Fibroblast of lung (primary cell): ENCODE data around the gene ENKD1. TPM values are rescaled to one million over a fixed set of nuclear protein-coding genes. Genes with fewer than 3 reads are reported as not detected.

Experiments used
- DNase-seq, 2 donors: peaks; one replicate each; pipeline versions ENCODE4 v3.0.0 to v3.0.0-alpha.2; 2010; ENCODE audit warnings: low read depth in 2 of 2
- H2AFZ ChIP-seq: 2 replicates; pipeline ENCODE4 v1.5.1; 2012; ENCODE audit warnings: low read length, control low read depth, inconsistent platforms
- H3K27ac ChIP-seq: 2 replicates; pipeline ENCODE4 v1.5.1; 2011; ENCODE audit warnings: low read length, control low read depth; ENCODE audit not compliant: insufficient read depth
- H3K27me3 ChIP-seq: 2 replicates; pipeline ENCODE4 v1.5.1; 2011; ENCODE audit warnings: mild to moderate bottlenecking, low read length; ENCODE audit not compliant: control insufficient read depth, insufficient read depth
- H3K36me3 ChIP-seq: 2 replicates; pipeline ENCODE4 v1.5.1; 2011; ENCODE audit warnings: low read length; ENCODE audit not compliant: control insufficient read depth, insufficient read depth
- H3K4me1 ChIP-seq: 2 replicates; pipeline ENCODE4 v1.5.1; 2011; ENCODE audit warnings: low read length; ENCODE audit not compliant: control insufficient read depth, insufficient read depth; ENCODE audit errors: extremely low read depth
- H3K4me2 ChIP-seq: 2 replicates; pipeline ENCODE4 v1.5.1; 2011; ENCODE audit warnings: low read length, control low read depth; ENCODE audit not compliant: insufficient read depth; ENCODE audit errors: extremely low read depth
- H3K4me3 ChIP-seq, 4 experiments: fragments of 200-600 bp in 1 of 4; sonication (generic) in 1 of 4; replicated peaks in 1 of 4; 2 replicates each; pipeline ENCODE4 v1.5.1; 2011 to 2016; ENCODE audit warnings: low read length in 4 of 4, low read depth in 3 of 4, mild to moderate bottlenecking in 3 of 4, control low read depth in 2 of 4, inconsistent platforms in 1 of 4, mixed read lengths in 1 of 4; ENCODE audit not compliant: insufficient read depth in 1 of 4; ENCODE audit errors: control extremely low read depth in 1 of 4
- H3K79me2 ChIP-seq: 2 replicates; pipeline ENCODE4 v1.5.1; 2012; ENCODE audit warnings: mild to moderate bottlenecking, low read length, inconsistent platforms; ENCODE audit not compliant: control insufficient read depth, insufficient read depth
- H3K9ac ChIP-seq: 2 replicates; pipeline ENCODE4 v1.5.1; 2011; ENCODE audit warnings: mild to moderate bottlenecking, low read length, control low read depth; ENCODE audit not compliant: insufficient read depth
- H3K9me3 ChIP-seq: 2 replicates; pipeline ENCODE4 v1.5.1; 2012; ENCODE audit warnings: low read depth, low read length; ENCODE audit not compliant: control insufficient read depth, insufficient read depth
- H4K20me1 ChIP-seq: 2 replicates; pipeline ENCODE4 v1.5.1; 2011; ENCODE audit warnings: low read length; ENCODE audit not compliant: control insufficient read depth, insufficient read depth; ENCODE audit errors: extremely low read depth
- EZH2 ChIP-seq: IDR thresholded peaks from 2 replicates; pipeline ENCODE4 v1.5.1; 2012; ENCODE audit warnings: low read length, control low read depth, mild to moderate bottlenecking; ENCODE audit errors: missing control alignments
- polyA plus RNA-seq, 2 donors: library from polyadenylated mRNA; depleted of rRNA in 1 of 2; stranded (reverse) in 1 of 2; unstranded in 1 of 2; fragments of >200 nt; gene quantifications; 2 replicates each; pipeline ENCODE4 v1.2.1, GENCODE V29; 2011 to 2012; ENCODE audit warnings: missing spikeins in 1 of 2
- total RNA-seq: library from RNA; depleted of rRNA; stranded (reverse); fragments of >200 nt; gene quantifications from 2 replicates; pipeline ENCODE4 v1.2.1, GENCODE V29; 2014
- TF ChIP-seq, protein P1 (sequence below), 2 donors: IDR thresholded peaks in 1 of 2; conservative IDR thresholded peaks in 1 of 2; 1 replicate in 1 of 2; 2 replicates in 1 of 2; pipeline ENCODE4 v1.5.1; 2011 to 2012; ENCODE audit warnings: low read length in 2 of 2, control low read depth in 1 of 2, inconsistent platforms in 1 of 2, low read depth in 1 of 2, mild to moderate bottlenecking in 1 of 2

The ENKD1 gene
- total and polyA plus RNA-seq, 2 donors (not counting 1 experiment from before 2014, with no cell fraction given) = 3.2 to 17.8 TPM

DNA sequence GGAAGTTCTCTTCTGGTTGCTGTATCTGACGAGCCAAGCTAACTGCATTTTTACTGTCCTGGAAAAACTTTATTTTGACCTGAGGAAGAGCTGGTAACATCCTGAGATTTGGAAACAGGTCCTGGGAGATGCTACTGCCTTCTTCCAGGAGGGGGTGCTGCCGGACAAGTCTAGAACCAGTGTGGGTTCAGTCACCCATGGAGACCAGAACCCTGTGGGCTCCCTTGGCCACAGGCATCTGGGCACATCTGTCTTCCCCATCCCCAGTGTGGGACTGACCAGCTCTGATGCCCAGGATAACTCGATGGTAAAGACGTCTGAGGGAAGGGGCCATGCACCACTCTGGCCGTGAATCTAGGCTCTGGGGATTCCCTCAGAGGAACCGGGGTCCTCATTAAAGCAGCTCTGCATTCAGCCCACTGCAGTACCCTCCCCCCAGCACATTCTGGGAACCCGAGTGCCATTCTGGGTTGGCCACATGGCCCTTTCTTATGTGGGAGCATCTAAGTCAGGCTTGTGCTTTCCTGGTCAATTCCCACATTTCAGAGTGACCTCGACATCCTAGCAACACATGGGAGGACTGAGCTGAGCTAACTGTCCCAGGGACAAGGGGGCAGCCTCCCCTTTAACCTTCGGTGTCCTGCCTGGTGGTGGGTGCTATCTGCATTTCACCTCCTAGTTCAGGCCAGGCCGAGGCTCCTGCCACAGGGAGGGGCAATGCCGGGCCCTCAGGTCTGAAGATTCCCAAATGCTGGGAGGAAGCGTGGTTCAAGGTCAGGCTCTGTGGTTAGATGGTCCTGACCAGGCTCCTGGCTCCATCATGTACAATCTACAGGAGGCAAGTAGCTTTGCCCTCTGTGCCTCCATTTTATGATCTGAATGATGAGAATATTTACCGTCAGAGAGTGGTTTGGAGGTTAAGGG lies 6.5 kb upstream of the ENKD1 start:
- no peak overlapping the region for H2AFZ ChIP-seq
- H3K4me1 ChIP-seq = peaks cover 4% of the 10 kb centered on the region
- H3K9me3 ChIP-seq = no peaks in the 10 kb centered on the region
- no peak overlapping the region for H3K4me2 ChIP-seq
- H4K20me1 ChIP-seq = no peaks in the 10 kb centered on the region
- no peak overlapping the region for H3K4me3 ChIP-seq
- no peaks in the 10 kb centered on the region for H3K27me3 ChIP-seq
- no peak for TF ChIP-seq EZH2
- TF ChIP-seq, protein P1, sequence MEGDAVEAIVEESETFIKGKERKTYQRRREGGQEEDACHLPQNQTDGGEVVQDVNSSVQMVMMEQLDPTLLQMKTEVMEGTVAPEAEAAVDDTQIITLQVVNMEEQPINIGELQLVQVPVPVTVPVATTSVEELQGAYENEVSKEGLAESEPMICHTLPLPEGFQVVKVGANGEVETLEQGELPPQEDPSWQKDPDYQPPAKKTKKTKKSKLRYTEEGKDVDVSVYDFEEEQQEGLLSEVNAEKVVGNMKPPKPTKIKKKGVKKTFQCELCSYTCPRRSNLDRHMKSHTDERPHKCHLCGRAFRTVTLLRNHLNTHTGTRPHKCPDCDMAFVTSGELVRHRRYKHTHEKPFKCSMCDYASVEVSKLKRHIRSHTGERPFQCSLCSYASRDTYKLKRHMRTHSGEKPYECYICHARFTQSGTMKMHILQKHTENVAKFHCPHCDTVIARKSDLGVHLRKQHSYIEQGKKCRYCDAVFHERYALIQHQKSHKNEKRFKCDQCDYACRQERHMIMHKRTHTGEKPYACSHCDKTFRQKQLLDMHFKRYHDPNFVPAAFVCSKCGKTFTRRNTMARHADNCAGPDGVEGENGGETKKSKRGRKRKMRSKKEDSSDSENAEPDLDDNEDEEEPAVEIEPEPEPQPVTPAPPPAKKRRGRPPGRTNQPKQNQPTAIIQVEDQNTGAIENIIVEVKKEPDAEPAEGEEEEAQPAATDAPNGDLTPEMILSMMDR (conservative IDR thresholded peaks at IDR 0.05 in 1 of 2, IDR thresholded peaks at IDR 0.05 in 1 of 2; ENCODE audit: low read depth in 1 of 2, low read length in 2 of 2) = peak; percentile 73 to 87
- H3K27ac ChIP-seq = no peak overlapping the region
- peak; percentile 65 to 77 for DNase-seq
- no peaks in the 10 kb centered on the region for H3K79me2 ChIP-seq
- H3K9ac ChIP-seq = no peak overlapping the region
- peaks cover 2% of the 10 kb centered on the region for H3K36me3 ChIP-seq

DNA sequence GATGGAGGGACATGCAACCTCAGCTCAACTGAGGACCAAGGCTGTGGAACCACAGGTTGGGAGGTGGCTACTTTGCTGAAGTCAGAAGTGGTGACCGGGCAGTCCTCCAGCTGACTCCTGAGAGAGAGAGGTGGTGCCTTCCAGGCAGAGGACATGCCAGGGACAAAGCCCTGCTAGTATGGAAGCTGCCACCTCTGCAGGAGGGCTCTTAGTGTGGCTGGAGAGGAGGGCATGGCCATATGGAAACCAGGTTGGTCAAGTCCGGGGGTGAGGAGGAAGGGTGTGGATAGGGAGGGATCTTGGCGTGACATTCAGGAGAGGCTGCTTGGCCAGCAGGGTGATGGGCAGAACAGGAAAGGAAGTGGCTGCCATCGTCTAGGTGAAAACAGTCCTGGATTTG lies 5.8 kb upstream of the ENKD1 start:
- peaks cover 9% of the 10 kb centered on the region for H3K4me1 ChIP-seq
- DNase-seq = no peak
- no peaks in the 10 kb centered on the region for H3K27me3 ChIP-seq
- no peaks in the 10 kb centered on the region for H3K79me2 ChIP-seq
- no peaks in the 10 kb centered on the region for H4K20me1 ChIP-seq
- H3K36me3 ChIP-seq = peaks cover 2% of the 10 kb centered on the region
- no peak overlapping the region for H2AFZ ChIP-seq
- H3K9ac ChIP-seq = no peak overlapping the region
- no peak overlapping the region for H3K27ac ChIP-seq
- no peak overlapping the region for H3K4me2 ChIP-seq
- no peaks in the 10 kb centered on the region for H3K9me3 ChIP-seq
- TF ChIP-seq EZH2 = no peak
- no peak overlapping the region for H3K4me3 ChIP-seq

DNA sequence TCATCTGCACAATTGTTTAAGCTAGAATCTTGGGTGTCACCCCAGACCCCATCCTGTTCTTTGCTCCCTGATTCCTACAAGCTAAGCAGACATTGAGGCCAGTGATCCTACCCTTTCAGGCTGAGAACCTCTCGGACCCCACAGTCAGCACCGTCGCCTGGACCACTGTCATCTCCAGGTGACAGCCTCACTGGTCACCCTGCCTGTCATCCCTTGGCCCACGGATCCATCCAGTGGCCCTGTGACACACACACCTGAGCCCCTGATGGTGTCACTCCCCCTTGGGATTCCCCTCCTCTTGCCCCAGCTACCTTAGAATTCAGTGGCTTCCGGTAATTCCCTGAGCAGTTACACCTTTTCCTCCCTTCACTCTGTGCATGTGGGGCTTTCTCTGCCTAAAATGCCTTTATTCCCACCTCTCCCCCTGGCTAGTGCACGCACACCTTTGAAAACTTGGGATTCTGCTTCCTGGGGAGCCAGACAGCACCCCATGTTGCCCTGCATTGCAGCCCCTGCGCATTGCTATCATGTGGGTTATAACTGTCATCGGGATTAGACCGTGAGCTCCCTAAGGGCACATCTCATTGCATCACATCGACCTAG lies 3.0 kb upstream of the ENKD1 start:
- H2AFZ ChIP-seq = no peak overlapping the region
- no peak for TF ChIP-seq EZH2
- TF ChIP-seq, protein P1 (conservative IDR thresholded peaks at IDR 0.05 in 1 of 2, IDR thresholded peaks at IDR 0.05 in 1 of 2; ENCODE audit: low read depth in 1 of 2, low read length in 2 of 2) = no peak

More for the DNA sequence above, 3.0 kb upstream of the ENKD1 start:
- Histone ChIP-seq H3K4me2 (no peak overlapping the region), H3K9ac (no peak overlapping the region), H3K79me2 (no peaks in the 10 kb centered on the region), H3K9me3 (no peaks in the 10 kb centered on the region), H3K27me3 (no peaks in the 10 kb centered on the region), H3K36me3 (no peaks in the 10 kb centered on the region), H3K4me1 (peaks cover 18% of the 10 kb centered on the region), H4K20me1 (no peaks in the 10 kb centered on the region), H3K27ac (no peak overlapping the region), H3K4me3 (no peak overlapping the region)
- DNase-seq = no peak
